ENCODE data around the gene RAB40C. TPM values are rescaled to one million over a fixed set of nuclear protein-coding genes. Genes with fewer than 3 reads are reported as not detected.

The RAB40C gene
- total RNA-seq, 2 donors from 2014 or later = 9.9 to 13.5 TPM

DNA sequence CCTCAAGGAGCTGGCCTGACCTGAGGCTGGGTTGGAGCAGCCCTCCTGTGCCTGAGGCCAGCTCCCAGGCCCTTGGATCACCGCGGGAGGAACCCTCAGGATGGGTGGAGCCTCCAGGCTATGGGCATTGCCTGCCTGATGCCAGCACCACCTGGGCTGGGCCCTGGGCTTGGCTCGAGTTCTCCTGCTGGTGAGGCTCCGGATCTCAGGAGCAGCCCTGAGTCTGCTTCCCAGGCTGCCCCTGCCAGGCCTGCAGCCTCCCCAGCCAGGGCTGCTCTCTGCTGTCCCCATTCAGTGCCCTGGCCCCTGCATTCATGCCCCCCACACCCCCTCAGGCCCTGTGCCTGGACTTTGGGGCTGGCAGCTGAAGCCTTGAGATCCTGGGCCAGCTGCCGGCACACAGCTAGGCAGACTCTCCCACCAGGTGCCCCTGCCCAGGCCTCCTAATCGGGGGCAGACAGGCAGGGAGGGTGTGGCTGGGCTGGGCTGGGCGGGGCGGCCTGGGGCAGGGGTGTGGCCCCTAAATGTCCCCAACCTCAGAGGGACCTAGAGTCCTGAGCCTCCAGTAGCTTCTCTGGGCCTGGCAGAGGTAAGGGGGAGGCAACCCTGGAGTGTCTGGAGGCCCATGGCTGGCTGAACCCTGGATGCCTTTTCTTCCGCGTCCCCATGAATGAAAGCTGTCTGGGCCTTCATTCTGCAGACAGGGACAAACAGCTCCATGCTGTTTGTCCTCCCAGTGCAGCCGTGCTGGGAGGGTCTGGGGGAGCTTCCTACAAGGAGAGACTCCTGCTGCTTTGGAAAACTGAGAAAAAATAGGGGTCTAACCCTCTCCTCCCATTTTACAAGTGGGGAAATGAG, 21.2 kb upstream of the RAB40C start:
- ATAC-seq (peak in 1 of 2 donors; percentile 1), DNase-seq (no peak)
- intact Hi-C loops (cut with DNase I) = no loop called here

DNA sequence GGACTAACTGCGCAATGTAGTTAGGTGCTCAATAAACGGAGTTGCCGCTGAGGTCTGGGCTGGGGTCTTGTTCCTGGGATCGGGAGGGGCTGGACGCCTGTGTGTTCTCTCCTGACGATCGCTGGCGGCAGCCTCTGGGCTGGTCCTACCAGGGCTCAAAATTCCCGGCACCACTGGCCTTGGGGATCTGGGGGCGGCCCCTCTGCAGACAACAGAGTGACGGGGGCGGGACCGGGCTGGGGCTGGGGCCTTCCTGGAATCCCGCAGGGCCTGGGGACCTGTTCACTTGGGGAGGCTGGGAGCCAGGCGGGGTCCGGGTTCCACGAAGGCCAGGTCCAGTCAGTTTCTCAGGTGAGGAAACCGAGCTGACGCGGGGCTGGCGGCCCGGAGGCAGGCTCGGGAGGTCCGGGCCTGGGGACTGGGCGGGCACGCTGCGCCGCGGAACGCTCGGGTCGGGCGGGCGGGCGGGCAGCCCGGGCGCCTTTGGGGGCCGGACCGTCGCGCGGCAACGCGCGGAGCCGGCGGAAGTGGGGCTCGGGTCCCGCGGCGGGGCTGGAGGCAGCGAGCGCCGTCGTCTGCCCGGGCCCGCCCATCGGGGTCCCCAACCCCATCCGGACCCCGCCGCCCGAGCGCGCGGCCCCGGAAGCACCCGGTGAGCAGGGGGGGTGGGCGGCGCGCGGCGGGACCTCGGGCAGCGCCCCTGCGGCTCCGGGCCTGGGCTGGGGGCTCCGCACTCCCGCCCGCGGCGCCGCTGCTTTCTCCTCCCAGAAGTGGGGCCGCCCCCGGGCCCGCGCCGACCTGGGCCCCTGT, 20.2 kb upstream of the RAB40C start, which contains the start of gene PIGQ:
Gene PIGQ, plus strand, starts transcription at position 524 of the 810 bp plus-strand sequence. CDS start 4,107 bp downstream, outside the sequence.
- ATAC-seq (peak; percentile 62 to 75), DNase-seq (peak; percentile 81)
- intact Hi-C loops (cut with DNase I) = loop anchor here in 1 of 2 donors (5.0 kb wide), 1 partner anchor 93 kb away; no protein-coding TSS in a partner anchor

DNA sequence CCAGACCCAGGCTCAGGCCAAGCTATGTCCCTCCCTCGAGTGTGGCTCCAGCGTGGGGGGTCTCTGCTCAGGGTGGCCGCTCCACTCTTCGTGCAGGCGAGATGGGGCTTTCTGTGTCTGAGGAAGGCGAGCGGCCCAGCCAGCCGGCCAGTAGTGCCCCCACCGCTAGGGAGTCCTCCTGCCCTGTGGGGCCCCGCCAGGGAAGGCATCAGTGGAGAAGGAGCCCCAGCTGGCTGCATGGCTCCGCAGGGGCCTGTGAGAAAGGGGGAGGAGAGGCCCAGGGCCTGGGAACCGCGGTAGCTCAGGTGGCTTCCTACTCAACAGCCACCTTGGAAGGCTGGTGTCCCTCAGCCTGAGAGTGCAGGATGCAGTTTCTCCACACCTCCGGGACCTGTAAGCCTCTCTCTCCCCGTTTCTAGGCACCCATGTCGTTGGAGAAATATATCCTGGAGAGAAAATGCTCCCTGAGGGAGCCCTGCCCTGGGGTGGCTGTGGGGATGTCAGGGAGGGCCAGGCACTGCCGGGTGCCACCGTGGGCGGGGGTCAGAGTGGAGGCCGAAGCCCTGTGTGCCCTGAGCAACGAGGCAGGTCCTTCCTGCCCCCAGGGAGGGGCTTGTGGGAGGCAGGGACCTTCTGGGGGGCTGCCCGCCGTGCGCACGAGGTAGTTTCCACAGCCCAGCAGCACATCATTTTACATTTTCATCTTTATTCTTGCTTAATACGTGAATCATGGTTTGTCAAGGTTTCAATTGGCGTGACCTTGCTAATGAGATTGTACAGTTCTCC, 16.8 kb upstream of the RAB40C start:
- DNase-seq (no peak), ATAC-seq (no peak)
- intact Hi-C loops (cut with DNase I) = loop anchor here in 1 of 2 donors (5.0 kb wide), 1 partner anchor 89 kb away; no protein-coding TSS in a partner anchor

DNA sequence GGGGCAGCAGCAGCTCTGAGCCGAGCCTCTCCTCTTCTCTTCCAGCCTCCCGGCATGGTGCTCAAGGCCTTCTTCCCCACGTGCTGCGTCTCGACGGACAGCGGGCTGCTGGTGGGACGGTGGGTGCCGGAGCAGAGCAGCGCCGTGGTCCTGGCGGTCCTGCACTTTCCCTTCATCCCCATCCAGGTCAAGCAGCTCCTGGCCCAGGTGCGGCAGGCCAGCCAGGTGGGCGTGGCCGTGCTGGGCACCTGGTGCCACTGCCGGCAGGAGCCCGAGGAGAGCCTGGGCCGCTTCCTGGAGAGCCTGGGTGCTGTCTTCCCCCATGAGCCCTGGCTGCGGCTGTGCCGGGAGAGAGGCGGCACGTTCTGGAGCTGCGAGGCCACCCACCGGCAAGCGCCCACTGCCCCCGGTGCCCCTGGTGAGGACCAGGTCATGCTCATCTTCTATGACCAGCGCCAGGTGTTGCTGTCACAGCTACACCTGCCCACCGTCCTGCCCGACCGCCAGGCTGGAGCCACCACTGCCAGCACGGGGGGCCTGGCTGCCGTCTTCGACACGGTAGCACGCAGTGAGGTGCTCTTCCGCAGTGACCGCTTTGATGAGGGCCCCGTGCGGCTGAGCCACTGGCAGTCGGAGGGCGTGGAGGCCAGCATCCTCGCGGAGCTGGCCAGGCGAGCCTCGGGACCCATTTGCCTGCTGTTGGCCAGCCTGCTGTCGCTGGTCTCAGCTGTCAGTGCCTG, 15.7 kb upstream of the RAB40C start:
- DNase-seq (no peak), ATAC-seq (no peak)
- intact Hi-C loops (cut with DNase I) = loop anchor here in 1 of 2 donors (5.0 kb wide), 1 partner anchor 88 kb away; no protein-coding TSS in a partner anchor

DNA sequence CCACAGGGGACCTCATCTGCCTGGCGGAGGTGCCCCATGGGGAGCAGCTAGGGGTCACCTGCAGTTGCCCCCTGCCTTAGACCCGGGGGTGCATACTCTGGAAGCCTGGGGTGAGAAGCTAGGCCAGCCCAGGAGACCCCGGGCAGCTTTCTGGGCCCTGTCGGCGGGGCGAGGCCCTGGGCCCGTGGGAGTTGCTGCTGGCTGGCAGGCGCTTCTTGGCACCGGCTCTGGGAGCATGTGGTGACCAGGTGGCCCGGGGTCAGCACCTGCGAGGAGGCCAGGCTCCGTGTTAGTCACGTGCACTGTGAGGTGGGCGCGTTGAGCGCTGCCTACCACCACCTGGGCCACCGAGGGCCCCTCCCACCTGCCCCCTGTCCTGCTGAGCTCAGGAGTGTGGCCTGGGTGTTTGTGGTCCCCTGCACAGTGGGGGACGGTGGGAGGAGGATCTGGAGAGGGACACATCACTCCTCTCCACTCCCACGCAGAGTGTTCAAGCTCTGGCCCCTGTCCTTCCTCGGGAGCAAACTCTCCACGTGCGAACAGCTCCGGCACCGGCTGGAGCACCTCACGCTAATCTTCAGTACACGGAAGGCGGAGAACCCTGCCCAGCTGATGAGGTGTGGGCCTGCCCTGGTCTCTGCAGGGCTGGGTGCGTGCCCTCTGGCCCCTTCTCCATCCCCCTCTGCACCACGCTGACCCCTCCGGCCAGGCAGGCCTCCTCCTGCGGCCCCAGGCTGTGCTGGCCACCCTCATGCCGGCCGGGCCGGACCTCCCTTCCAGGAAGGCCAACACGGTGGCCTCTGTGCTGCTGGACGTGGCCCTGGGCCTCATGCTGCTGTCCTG, 14.3 kb upstream of the RAB40C start:
- ATAC-seq (no peak), DNase-seq (no peak)
- intact Hi-C loops (cut with DNase I) = no loop called here

DNA sequence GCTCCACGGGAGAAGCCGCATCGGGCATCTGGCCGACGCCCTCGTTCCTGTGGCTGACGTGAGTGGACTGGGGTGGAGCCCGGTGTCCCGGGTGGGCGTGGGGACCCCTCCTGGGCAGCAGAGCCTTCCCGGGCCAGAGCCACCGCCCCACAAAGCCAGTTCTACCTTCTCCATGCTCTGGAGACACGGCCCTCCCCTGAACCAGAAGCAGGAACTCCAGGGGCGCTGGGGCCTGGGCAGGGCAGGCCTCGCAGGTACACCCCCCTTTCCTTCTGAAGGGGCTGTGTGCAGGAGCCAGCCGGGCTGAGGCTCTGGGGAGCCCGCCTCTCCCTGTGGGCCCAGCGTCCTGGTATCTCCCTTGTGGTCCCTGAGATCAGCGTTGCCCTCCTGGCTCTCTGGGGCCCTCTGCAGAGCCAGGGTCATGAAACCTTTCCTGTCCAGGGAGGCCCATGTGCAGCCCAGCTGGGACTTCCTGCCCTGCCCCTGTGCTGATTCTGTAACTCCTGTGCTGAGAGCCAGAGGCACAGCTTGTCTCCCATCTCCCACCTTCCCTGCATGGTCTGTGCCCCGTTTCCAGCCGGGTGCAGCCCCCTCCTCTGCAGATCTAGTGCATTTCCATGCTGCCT, 13.6 kb upstream of the RAB40C start:
- no peak for ATAC-seq
- intact Hi-C loops (cut with DNase I) = no loop called here
- no peak for DNase-seq

DNA sequence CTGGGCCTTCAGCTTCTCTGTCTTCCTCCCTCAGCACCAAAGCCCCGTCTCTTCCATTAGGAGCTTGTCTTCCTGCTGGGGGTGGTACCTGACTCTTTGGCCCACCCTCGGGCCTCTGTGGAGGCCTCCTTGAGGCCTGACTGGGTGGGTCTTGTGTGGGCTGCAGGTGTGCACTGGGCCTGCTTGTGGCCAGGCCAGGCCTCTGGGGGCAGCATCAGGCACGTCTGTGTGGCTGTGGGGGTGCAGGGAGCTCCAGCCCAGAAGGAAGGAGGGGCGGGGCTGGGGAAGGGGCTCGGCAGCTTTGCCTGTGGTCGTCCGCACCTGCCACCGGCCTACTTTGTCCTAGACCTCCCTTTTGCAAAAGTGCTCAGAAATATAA, 13.1 kb upstream of the RAB40C start:
- intact Hi-C loops (cut with DNase I) = no loop called here
- ATAC-seq = no peak
- DNase-seq = no peak

DNA sequence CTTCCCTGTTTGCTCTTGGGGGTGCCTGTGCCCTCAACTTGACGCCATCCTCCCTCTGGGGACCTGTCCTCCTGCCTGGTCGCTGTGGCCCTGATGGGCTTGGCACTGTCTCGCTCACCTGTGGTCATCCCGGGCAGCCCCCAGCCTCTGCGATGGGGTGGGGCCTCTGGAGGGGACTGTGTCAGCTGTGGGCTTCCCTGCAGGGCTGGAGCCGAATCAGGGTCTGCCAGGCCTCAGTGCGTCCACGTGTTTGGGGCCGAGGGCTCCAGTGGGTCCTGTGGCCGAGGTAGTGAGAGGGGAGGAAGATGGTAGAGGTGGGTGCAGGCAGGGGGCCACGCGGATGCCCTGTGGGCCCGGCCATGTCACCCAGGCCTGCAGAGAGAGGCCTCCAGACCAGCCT, 12.1 kb upstream of the RAB40C start:
- intact Hi-C loops (cut with DNase I) = no loop called here
- DNase-seq (no peak), ATAC-seq (no peak)

DNA sequence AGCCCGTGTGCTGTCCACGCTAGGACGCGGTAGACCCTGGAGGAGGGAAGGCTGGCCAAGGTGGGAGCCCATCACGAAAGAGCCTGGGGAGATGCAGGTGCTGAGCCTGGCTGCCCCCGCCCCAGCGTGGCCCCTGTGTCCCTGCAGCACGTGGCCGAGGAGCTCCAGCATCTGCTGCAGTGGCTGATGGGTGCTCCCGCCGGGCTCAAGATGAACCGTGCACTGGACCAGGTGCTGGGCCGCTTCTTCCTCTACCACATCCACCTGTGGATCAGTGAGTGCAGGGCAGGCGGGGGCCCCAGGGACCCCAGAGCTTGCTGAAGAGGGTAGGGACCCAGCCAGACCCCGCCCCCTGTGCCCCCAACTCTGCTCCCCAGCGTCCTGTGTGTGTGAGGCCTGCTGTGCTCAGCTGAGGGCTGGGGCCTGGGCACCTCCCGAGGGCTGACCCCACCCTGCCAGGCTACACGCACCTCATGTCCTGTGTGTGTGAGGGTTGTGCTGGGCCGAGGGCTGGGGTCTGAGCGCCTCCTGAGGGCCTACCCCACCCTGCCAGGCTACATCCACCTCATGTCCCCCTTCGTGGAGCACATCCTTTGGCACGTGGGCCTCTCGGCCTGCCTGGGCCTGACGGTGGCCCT, 11.5 kb upstream of the RAB40C start:
- intact Hi-C loops (cut with DNase I) = no loop called here
- ATAC-seq = no peak
- no peak for DNase-seq

DNA sequence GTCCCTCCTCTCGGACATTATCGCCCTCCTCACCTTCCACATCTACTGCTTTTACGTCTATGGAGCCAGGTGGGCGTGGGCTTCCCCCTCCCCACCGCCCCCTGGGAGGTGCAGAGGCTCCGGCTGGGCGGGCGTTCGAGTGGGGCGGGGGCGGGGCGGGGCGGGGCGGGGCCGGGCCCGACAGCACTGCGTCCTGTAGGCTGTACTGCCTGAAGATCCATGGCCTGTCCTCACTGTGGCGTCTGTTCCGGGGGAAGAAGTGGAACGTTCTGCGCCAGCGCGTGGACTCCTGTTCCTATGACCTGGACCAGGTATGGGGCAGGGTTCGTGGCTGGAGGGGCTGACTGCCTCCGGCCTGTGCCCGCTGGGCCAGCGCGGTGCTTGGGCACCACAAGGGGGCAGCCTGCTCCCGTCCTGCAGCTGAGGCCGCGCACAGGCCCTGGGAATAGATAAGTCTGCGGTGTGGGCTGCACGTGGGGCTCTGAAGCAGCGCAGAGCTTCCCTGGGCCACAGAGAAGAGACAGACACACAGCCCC, 10.9 kb upstream of the RAB40C start:
- peak; percentile 77 for DNase-seq
- intact Hi-C loops (cut with DNase I) = no loop called here
- ATAC-seq = peak; percentile 75 to 83

DNA sequence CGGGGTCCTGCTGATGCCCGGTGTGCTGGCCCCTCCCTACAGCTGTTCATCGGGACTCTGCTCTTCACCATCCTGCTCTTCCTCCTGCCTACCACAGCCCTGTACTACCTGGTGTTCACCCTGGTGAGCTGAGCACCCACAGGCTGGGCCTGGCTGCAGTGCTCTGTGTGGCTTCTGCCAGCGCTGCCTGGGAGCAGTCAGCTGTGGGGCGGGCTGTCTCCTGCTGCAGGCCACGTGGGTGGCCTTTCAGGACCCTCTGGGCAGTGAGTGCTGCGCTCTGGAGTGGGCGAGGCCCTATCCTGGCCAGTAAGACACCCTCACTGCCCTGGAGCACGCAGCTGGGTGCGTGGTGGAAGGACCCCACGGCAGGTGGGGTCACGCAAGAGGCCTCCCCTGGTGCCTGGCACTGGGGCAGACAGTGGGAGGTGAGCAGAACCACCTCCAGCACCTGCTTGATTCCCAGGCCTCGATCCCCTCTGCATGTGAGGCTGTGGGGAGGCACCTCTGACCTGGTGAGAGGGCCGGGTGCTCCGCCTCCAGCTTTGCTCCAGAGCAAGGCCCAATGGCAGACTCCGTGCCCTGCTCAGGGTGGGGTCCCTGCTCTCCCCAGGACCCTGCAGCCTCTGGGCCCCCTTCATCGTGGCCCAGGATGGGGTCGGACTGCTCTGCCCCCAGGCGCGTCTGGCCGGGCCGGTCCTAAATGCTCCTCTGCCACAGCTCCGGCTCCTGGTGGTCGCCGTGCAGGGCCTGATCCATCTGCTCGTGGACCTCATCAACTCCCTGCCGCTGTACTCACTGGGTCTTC, 9.5 kb upstream of the RAB40C start:
- intact Hi-C loops (cut with DNase I) = loop anchor here in 1 of 2 donors (5.0 kb wide), 1 partner anchor 87 kb away; the partner anchor contains the start of gene RHOT2
- DNase-seq (no peak), ATAC-seq (no peak)

DNA sequence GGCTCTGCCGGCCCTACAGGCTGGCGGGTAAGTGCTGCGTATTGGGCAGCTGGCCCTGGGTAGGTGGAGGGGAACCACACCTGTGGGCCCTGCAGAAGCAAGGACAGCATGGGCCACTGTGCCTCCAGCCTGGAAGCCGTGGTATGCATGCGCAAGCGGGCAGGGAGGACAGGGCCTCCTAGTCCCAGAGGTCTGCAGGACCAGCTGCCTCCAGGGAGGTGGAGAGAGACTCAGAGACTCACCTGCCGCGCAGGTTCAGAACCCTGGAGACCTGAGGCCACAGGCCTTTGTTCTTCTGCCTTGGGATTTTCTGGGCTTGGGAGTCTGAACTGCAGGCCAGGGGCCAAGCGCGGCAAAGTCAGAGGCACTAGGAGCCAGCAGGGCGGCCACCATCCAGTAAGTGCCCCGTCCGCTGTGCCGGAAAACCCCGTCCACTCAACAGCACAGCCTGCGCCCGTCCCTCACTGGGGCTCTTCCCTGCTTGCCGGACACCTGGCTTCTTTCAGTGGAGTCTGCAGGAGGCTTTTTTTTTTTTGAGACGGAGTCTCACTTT, 8.8 kb upstream of the RAB40C start:
- DNase-seq (no peak), ATAC-seq (no peak)
- intact Hi-C loops (cut with DNase I) = loop anchor here in 1 of 2 donors (5.0 kb wide), 1 partner anchor 86 kb away; the partner anchor contains the start of gene RHOT2

DNA sequence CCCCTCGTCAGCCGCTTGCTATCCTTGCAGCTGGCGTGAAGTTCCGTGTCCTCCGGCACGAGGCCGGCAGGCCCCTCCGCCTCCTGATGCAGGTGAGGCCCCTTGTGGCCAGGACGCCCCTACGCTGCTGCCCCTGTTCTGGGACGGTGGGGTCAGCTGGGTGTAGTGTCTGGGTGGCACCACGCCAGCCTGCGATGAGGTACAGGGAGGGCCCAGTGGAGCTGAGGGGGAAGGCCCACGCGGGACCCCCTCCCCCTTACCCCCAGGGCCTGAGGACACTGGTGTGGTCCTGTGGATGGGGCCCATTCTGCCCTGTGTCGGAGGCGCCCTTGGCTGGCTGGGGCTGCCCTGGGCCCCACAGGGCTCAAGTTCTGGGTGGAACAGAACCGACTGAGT, 7.7 kb upstream of the RAB40C start:
- DNase-seq = no peak
- no peak for ATAC-seq
- intact Hi-C loops (cut with DNase I) = loop anchor here in 1 of 2 donors (5.0 kb wide), 1 partner anchor 85 kb away; the partner anchor contains the start of gene RHOT2

DNA sequence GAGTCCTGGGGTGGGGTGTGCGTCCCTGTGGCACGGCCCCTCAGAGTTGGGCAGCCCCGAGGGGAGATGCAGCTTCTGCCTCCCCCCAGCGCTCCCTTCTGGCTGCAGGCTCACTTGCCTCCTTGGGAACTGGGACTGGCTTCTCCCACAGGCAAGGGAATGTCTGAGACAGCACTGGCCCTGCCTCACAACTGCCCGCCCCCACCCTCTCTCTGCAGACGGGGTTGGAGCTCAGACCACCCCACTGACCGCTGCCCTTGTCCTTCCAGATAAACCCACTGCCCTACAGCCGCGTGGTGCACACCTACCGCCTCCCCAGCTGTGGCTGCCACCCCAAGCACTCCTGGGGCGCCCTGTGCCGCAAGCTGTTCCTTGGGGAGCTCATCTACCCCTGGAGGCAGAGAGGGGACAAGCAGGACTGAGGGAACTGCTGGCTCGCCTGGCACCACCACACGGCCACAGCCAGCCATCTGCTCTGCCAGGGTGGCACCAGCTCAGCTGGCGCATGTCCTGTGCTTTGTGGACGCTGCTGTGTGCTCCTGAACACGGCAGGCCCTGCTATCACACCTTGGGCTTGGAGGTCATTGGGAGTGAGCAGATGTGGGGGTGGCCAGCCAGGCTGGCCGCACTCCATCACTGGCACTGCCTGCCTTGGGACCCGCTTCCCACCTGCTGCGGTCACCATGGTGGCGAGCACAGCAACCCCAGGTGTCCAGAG, 7.1 kb upstream of the RAB40C start:
- ATAC-seq (no peak), DNase-seq (no peak)
- intact Hi-C loops (cut with DNase I) = loop anchor here in 1 of 2 donors (5.0 kb wide), 1 partner anchor 85 kb away; the partner anchor contains the start of gene RHOT2
